K562 (cell line): ENCODE results near the gene ZNF799.

Experiments
- CSDE1 ChIP-seq, 2 experiments: fragments of 450-650 bp; IDR thresholded peaks; 2 replicates each; pipeline ENCODE4 v1.6.1; 2016; ENCODE audit warnings: mild to moderate bottlenecking in 1 of 2
- CTCF ChIP-seq, 3 experiments: IDR thresholded peaks in 2 of 3; conservative IDR thresholded peaks in 1 of 3; 2 replicates each; pipeline ENCODE4 v1.5.1; 2011 to 2012; ENCODE audit warnings: low read length in 3 of 3, mild to moderate bottlenecking in 3 of 3, control low read depth in 2 of 3, improper control_type of control experiment in 1 of 3, inconsistent platforms in 1 of 3, low read depth in 1 of 3, mixed read lengths in 1 of 3, moderate library complexity in 1 of 3; ENCODE audit not compliant: insufficient read depth in 2 of 3
- HDAC2 ChIP-seq: fragments of 450-650 bp; IDR thresholded peaks from 2 replicates; pipeline ENCODE4 v1.6.1; 2016; ENCODE audit warnings: mild to moderate bottlenecking
- HDGF ChIP-seq: fragments of 450-650 bp; IDR thresholded peaks from 2 replicates; pipeline ENCODE4 v1.6.1; 2016
- MAX ChIP-seq: sonication (generic); formaldehyde crosslinking; IDR thresholded peaks from 2 replicates; pipeline ENCODE4 v1.9.0; 2022; ENCODE audit warnings: mild to moderate bottlenecking, missing genetic modification reagents
- MEF2A ChIP-seq: IDR thresholded peaks from 2 replicates; pipeline ENCODE4 v1.6.1; 2011; ENCODE audit warnings: low read depth, mild to moderate bottlenecking, low read length, moderate library complexity; ENCODE audit not compliant: control insufficient read depth
- PYGO2 ChIP-seq: fragments of 450-650 bp; IDR thresholded peaks from 2 replicates; pipeline ENCODE4 v1.6.1; 2016; ENCODE audit warnings: mild to moderate bottlenecking, missing genetic modification characterization, moderate library complexity, missing compliant biosample characterization
- SPI1 ChIP-seq: IDR thresholded peaks from 2 replicates; pipeline ENCODE4 v1.6.1; 2011; ENCODE audit warnings: low read depth, low read length, control low read depth, borderline replicate concordance
- SRSF9 ChIP-seq: fragments of 200-400 bp; formaldehyde crosslinking; IDR thresholded peaks from 2 replicates; pipeline ENCODE4 v1.6.1; 2017; ENCODE audit warnings: low read depth, low read length, borderline replicate concordance
- TBP ChIP-seq: optimal IDR thresholded peaks from 2 replicates; pipeline ENCODE3; 2011; ENCODE audit warnings: low read depth, low read length, improper control_type of control experiment
- U2AF2 ChIP-seq: fragments of 200-400 bp; formaldehyde crosslinking; optimal IDR thresholded peaks from 2 replicates; pipeline ENCODE3; 2017; ENCODE audit warnings: low read depth, mild to moderate bottlenecking, low read length

- TF ChIP-seq MEF2A, result no peak
- no peak for TF ChIP-seq U2AF2
- no peak for TF ChIP-seq TBP
- no peak for TF ChIP-seq HDAC2
- TF ChIP-seq HDGF, result no peak
- no peak for TF ChIP-seq SRSF9
- no peak for TF ChIP-seq PYGO2 (tag)
- no peak for TF ChIP-seq SPI1
- TF ChIP-seq CTCF (IDR thresholded peaks at IDR 0.05 in 2 of 3, conservative IDR thresholded peaks at IDR 0.05 in 1 of 3; ENCODE audit: insufficient read depth in 2 of 3, low read depth in 1 of 3, low read length in 3 of 3), result no peak
- no peak for TF ChIP-seq CSDE1 (IDR thresholded peaks at IDR 0.05)
- TF ChIP-seq MAX (CRISPR knock-in tag), result no peak
Observed at GRCh38 chr19:12350890-12351197, 50.2 kb downstream of the ZNF799 start.
